T-helper 22 cell (primary cell): ENCODE data around the gene CDH23.

ENCODE experiments used
- DNase-seq: peaks from one replicate; pipeline ENCODE4 v3.0.0-alpha.2; 2020; ENCODE audit warnings: low read depth

Gene CDH23

DNA sequence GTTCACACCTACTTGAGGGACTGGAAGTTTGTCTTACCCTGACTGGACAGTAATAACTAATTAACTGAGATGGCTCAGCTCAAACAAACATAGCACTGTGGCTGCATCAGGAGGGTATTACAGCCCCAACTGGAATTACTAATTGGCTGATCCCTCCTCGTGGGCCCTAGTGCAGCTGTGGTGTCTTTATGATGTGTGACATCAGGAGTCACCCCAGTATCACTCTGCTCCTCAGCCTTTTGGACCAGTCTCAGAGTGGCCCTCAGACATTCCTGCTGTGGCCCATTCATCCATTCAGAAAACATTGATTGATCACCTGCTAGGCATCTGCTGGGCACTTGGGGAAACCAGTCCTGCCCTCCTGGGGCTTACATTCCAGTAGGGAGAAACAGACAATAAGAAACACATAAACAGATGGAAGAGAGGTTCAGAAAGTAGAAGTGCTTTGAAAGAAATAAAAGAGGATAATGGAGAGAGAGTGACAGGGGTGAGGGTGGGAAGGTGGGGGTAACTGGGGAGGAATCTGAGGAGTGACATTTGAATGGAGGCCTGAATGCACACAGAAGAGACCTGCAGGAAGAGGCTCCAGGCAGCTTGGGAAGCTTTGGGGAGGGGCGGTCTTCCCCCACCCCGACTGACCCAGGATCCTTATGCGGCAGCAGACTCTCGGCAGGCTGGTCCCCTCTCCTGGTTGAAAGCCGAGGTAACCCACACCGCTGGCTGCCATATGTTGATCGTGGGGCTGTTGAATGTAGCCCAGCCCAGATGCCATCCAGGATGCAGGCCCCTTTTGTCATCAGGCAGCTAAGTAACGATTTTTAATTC, 209.7 kb downstream of the CDH23 start:
- no peak for DNase-seq

DNA sequence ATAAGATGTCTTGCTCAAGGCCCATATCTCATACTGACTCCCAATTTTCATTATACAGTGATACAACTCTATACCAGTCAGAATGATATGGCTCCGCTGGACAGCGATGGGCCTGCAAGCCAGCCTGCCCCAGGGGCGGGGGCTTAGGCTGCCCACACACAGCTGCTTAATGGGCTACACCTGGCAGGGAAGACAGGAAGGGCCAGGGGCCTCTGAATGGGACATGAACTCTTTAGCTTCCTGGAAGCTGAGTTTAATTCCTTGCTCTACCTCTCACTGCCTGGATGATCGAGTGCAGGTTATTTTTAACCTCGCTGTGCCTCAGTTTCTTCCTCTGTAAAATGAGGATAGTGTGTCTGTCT, 210.3 kb downstream of the CDH23 start:
- no peak for DNase-seq

- DNase-seq = no peak
Measured at GRCh38 chr10:71608819-71609768, 212.4 kb downstream of the CDH23 start.

DNA sequence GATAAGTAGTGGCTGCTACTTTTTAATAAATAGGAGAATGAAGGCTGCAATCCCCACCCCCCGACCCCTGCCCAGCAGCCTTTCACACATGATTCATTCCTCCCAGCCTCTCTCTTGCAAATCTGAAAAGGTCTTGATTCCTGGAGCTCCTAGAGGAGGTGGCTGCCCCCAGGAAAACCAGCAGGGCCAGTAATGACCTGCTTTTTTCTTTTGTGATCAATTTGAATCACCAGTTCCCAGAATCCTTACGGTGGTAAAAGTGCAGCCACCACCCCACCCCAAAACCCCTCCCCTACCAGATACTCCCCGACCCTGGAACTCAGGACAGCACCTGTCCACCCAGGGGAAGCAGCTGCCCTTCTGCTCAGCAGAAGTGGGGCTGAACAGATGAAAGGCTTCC, 213.9 kb downstream of the CDH23 start:
- DNase-seq = no peak

DNA sequence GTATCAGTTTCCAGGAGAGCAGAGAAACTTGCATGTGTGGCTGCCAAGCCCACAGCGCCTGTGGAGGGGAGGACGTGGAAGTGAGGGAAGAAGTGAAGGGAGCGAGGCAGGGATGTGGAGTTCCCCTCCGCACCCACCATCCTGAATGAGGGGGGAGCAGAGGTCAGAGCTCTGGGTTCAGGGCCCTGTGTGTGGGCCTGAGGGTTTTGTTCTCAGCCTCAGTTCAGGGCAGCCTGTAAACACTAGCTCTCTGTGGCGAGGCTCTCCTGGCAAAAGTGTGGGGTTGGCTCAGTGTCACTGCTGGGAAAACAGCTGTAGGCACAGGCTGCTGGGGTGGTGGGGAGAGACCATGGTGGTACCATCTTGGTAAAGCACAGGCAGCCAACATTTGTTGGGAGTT, 214.4 kb downstream of the CDH23 start:
- no peak for DNase-seq

DNA sequence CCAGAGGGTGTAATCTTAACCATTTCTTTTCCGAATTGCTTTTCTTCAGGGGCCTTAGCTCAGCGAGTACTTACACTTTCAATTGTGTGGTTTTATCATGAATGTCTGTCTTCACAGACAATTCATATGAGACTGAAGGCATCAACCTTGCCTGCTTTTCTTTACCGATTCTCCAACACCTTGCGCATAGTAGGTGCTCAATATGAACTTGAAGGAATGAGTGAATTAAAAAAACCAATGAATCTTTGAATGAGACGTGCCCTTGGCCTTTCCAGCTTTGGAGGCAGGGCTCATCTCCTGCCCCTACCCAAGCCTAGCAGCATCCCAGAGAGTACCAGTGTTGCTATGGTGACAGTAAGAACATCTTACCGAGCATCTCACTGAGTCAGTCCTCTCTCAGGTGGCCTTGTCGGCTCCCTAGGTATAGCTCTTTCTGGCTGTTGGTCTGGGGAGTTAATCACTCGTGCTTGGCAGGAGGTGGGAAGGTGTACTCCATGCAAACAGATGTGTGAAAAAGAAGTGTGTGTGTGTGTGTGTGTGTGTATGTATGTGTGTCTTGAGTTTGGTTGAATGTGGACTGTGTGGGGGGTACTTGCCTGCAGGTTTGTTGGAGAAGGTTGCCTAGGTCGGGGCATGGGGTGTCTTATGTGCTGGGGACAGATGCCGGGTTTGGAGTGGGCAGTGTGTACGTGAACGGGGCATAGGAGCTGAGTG, 215.1 kb downstream of the CDH23 start:
- DNase-seq = no peak

DNA sequence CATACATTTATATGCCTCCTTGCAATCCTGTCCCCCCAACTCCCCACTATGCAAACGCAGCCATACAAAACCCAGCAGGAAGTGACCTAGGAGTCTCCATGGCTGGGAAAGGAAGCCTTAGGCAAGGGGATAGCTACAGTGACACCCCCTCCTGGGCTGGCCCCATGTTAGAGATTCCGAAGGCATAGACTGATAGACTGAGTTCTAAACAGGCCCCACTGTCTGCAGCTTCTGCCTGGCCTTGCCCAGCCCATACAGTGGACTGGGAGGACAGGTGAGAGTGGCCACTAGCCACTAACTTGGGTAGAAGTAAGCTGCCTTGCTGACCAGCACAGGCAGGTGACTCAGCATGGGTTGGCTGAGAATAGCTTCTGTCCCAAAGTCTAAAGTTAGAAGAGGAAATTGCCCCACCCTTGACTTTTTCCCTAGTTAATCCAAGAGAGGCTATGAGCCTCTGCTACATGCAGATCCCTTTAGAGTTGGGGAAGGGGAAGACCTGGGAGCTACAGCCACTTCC, 216.6 kb downstream of the CDH23 start:
- DNase-seq = no peak

DNA sequence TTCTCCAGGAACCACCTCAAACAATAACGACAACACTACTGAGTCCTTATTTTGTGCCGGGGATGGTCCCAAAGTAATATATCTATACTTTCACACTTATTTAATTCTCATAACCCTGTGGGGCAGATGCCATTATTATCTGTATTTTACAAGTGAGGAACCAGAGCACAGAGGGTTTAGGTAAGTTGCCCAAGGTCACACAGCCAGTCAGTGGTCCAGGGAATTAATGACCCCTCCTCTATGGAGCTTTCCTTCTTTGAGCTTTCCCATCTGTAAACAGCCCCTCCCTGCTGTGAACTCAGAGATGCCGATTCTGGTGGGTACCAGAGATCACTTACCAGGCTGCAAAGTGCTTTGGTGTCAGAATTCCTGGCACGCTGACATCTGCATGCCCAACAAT, 217.2 kb downstream of the CDH23 start:
- no peak for DNase-seq

DNA sequence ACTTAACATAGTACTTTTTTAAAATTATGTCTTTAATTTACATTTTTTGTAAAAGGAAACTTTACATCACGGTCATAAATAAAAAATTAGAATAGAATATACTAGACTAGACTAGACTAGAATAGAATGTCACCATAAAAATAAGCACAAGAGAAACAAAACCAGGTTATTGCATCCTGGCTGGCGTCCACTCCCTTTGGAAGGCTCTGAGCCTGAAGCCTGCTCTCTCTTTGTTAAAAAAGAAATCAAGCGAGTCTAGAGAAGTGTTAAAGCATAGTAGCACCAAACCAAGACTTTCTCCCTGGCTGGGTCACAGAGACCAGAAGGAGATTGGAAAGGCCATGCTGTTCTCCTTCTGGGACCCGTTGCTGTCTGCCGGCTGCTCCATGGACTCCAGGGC, 218.2 kb downstream of the CDH23 start:
- DNase-seq = no peak

DNA sequence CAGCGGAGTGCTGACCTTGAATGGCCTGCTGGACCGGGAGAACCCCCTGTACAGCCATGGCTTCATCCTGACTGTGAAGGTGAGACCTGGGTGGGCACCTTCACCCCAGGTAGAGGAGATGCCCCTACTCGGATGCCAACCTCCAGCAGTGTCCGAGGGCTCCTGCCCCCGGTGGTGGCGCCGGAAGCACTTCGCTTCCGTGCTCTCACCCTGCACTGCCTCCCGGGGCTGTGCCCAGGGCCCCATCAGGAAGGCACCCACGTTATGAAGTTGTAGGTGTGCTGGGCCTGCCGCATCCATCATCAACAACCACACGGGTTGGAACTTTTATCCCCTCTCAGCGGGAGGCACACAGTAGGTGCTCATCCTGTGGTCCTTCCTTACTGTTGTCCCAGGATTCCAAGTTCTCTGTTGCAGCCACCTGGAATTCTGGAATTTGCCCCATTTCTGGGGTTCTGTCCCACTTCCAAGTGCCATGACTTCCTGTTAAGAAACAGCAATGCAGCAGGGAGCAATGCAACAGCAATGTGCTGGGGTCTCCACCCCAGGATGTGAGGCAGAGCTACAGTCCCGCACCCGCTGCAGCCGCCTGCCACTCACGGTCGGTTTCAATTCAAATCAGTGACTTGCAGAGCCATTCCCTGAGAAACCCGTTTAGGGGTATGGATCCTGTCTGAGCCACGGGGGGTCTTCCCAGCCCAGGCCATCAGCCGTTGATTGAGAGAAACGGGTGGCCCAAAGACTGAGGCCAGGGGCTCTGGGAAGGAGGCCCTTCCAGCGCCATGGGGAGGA, 219.0 kb downstream of the CDH23 start:
- no peak for DNase-seq

- no peak for DNase-seq
Measured at GRCh38 chr10:71616817-71617654, 220.3 kb downstream of the CDH23 start.

- DNase-seq = no peak
Measured at GRCh38 chr10:71618176-71618575, 221.5 kb downstream of the CDH23 start.

GRCh38 chr10:71618598-71618997, 221.9 kb downstream of the CDH23 start:
- no peak for DNase-seq

DNA sequence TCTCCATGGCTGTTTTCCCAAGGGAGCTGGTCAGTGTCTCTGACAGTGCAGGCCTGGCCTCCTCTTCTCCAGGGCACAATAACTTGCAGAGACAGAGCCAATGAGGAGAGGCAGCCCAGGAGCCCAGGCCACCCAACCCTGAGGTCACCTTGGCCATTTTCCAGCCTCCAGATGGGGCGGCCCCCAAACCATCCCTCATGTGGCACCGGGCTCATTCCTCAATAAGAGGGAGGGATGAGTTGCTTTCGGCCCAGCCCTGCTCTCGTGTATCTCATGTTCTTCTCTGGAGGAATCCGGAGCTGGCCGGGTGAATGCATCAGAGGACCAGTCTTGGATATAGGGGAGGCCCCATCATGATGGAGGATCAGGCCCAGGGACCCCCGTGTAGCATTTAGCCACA, 223.9 kb downstream of the CDH23 start:
- no peak for DNase-seq

GRCh38 chr10:71621231-71622153, 224.8 kb downstream of the CDH23 start:
- DNase-seq = no peak

GRCh38 chr10:71622154-71622526, 225.4 kb downstream of the CDH23 start:
- no peak for DNase-seq

DNA sequence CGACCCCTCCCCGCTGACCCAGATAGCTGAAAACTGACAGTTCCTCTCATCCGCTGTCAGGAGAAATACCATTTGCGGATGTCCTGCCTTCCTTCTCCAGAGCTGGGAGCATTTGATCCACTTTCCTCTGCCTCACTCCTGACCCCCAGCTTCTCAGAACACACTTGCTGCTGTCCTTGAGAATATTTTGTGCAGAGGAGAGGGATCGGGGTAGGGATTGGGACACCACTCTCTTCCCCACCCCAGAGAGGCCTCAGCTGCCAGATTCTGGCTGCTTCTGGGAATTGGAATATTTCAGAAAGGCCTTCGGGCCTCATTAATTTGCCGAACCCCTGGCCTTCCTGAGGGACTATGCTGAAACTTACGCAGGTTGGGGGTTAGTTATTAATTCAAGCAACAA, 225.9 kb downstream of the CDH23 start:
- DNase-seq = no peak

GRCh38 chr10:71623098-71623985, 226.6 kb downstream of the CDH23 start:
- DNase-seq = no peak

DNA sequence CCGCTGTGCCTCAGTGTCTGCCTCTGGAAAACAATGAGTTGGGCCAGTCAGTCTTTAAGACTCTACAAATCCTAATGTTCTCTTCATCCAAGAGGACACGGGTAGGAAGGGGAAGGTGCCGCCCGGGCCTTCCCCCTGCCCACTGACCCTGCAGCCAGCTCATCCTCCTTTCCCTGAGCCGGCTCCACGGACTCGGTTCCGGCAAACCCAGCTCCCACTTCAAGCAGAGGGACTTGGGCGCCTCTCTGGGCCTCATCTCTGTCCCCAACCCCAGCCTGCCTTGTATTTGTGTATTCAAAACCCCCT, 227.2 kb downstream of the CDH23 start:
- no peak for DNase-seq
